SKM-1 treated with dmso at 0.1 percent for 144 hours (cell line): Measurements from ENCODE around the gene HIVEP3.
A peak's percentile ranks its signal among the peaks of the same experiment; 100 is the strongest.
"Not testable (repeated sequence)": the region's sequence is repeated elsewhere in the genome, so short reads cannot be mapped to it uniquely, and the experiment has no call there.

Experiments used
- DNase-seq: peaks from one replicate; lab custom pipeline; 2025; ENCODE audit not compliant: unreplicated experiment; lab: John Stamatoyannopoulos, UW

The HIVEP3 gene

DNA sequence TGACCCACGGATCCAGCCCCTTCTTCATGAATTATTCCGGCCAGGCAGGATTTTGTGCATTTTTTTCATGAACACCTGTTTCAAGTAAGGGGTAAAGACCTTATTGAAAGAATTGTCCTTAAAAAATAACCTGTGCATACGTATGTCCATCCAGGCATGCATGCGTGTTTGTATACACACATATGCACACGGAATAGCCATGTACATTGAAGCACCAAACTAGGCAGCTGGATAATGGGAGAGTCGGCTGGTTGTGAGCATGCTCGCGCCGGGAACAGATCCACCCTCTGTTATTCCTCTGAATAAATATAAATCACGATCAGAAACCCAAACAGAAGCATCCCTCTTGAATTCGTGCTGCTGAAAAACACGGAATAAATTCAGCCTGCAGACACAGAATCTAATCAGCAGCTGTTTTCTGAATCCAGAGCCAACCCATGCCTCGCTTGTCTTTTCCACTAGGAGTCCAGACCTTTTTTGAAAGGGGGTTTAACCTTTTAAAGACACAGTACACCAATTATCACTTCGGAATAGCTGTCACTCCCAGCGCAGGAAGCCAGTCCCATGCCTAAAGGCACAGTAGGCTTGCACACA is at the start of gene HIVEP3:
Gene HIVEP3, minus strand, starts transcription at position 473 of the 594 bp plus-strand sequence.
- peak; percentile 55 for DNase-seq

DNA sequence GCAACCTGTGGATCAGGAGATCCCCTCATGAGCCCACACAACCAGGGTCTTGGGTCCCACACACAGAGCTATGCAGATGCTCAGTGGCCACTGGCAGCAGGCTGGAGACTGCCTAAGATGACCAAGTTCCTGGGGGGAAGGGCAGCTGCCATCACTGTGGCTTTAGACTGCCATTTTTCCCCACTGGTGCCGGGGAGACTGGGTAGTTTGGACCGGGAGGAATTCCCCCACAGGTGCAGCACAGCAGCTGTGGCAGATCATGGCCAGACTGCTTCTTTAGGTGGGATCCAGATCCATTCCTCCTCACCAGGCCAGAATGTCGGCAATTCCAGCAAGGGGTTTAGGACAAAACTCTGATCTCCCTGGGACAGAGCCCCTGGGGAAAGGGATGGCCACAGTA is 45.7 kb upstream of the HIVEP3 start:
- DNase-seq: no peak

- no peak for DNase-seq
Measured at GRCh38 chr1:41963636-41964035, 44.9 kb upstream of the HIVEP3 start.

- DNase-seq: no peak
Measured at GRCh38 chr1:41958015-41958673, 39.4 kb upstream of the HIVEP3 start.

GRCh38 chr1:41957568-41957967 is 38.8 kb upstream of the HIVEP3 start:
- DNase-seq: no peak

DNA sequence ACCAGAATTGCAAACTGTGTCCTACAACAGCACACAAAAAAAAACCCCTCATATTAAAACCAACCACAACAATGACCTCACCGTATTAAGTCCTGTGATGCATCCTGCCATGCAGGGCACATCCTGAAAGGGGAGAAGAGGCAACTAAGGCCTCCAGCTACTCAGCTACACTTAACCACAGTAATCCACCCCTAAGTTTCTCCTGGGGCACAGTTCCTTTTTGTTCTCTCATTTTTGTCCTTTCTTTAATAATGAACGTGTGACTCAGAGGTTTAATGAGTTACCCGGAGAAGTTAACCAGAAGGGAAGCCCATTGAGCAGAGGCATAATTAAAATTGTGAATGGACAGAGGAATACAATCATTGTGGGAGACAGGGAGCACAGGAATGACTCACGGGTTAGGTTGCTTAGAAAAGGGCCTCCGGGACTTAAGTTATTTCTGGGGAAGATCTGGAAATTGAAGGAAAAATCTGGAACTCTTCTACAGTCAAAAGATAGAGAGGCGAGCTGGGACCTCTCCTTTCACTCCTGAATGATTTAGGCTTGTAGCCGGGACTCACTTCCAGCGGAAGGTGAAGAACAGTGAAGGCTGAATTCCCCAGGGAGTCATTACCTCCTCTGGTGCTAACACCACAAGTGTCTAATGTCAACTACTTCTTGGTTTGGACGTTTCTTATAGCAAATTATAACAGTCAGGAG is 36.9 kb upstream of the HIVEP3 start:
- DNase-seq: no peak

DNA sequence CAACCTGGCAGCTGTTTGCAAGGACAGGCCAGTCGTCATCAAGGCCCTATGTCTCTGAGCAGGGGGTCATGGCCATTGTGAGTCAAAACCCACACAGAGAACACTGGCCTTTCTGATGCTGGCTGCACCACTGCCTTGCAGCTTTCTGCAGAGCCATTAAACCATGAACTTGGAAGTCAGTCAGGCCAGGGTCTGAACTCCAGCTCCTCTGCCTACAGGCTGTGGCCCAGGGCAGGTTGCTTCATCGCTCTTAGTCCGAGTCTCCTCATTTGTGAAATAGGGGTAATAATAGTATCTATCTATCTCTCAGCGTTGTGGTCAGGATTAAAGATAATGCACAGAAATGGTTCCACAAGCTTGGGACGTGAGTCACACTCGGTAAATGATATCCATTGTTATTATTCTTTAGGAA is 35.8 kb upstream of the HIVEP3 start:
- no peak for DNase-seq

GRCh38 chr1:41953291-41953690 is 34.6 kb upstream of the HIVEP3 start:
- DNase-seq: no peak

DNA sequence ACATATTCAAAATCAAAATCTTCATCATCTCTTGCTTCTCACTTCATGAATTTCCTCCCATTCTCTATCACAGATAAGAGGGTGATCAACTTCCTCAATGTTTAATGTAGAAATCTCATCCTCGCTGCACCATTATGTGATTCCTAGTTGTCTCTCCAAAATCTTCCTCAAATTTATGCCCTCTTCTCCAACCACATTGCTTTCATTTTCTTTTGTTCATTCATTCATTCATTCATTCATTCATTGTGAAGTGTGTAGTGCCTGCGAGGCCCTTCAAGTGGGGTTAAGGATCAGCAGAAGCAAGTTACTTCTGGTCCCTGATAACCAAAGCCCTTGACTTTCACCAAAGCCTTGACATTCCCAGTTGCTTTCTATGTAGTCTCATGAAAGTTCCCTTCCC is 33.5 kb upstream of the HIVEP3 start:
- DNase-seq: no peak

DNA sequence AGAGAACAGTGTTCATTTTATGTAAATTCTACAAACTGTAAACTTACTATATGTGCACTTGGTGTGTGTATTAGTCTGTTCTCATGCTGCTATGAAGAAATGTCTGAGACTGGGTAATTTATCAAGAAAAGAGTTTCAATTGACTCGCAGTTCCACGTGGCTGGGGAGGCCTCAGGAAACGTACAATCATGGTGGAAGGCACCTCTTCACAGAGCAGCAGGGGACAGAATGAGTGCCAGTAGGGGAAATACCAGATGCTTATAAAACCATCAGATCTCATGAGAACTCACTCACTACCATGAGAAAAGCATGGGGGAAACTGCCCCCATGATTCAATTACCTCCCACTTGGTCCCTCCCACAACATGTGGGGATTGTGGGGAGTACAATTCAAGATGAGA is 32.8 kb upstream of the HIVEP3 start:
- DNase-seq: not testable (repeated sequence)

- DNase-seq: no peak
Measured at GRCh38 chr1:41950820-41951219, 32.1 kb upstream of the HIVEP3 start.

DNA sequence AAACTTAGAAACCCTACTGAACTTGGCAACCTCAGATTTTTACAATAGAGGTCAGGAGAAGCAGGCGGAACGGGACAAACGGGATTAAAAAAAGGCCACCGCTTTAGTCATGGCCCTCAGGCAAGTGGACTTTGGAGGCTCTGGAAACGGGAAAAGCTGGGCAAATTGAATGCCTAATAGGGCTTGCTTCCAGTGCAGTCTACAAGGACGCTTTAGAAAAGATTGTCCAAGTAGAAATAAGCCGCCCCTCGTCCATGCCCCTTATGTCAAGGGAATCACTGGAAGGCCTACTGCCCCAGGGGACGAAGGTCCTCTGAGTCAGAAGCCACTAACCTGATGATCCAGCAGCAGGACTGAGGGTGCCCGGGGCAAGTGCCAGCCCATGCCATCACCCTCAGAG is 27.2 kb upstream of the HIVEP3 start:
- DNase-seq: not testable (repeated sequence)

DNA sequence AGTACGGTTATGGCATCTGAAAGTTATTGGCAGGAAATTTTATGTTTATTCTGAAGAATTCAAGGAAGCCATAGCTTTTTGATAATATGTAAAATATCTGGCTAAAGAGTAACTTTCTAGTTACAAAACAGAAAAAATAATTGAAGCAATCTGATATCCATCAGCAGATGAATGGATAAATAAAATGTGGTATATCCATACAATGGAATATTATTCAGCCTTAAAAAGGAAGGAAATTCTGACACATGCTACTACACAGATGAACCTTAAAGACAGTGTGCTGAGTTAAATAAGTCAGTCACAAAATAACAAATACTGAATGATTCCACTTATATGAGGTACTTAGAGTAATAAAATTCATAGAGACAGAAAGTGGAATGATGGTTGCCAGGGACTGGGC is 25.0 kb upstream of the HIVEP3 start:
- no peak for DNase-seq

- no peak for DNase-seq
Measured at GRCh38 chr1:41942278-41942677, 23.6 kb upstream of the HIVEP3 start.

DNA sequence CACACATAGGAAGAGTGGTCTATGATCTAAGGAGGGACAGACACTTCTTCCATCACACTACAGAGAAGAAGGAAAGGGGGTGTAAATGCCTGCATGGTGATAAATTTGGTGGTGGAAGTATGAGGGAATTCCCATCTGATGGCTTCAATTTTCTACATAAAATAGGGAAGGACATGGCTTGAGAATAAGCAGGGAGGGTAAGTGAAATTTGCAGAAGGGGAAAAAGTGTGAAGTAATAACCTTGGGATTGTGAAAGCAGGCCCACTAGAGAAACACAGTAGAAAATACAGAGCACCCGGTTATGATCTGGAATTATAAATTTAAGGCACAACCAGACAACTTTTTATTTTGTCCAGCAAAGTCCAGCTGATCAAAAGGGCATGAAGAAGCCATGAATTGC is 22.7 kb upstream of the HIVEP3 start:
- peak; percentile 34 for DNase-seq

DNA sequence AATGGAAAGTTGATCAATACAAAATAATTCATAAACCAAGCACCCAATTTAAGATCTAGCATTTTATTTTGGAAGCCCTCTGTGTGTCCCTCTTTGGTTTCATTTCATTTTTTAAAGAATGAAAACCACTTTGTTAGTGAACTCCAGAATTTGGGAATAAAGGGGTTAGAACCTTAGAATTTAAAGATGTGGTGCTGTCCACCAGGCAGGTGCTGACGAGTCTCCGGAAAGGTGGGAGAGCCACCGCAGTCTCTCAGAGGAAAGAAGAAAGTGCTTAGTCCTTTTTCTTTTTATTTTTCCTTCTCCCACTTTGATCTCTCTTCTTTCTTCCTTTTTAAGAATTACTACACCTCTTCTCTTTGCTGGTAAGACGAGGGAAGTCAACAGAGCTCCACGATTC is 20.5 kb upstream of the HIVEP3 start:
- DNase-seq: no peak

DNA sequence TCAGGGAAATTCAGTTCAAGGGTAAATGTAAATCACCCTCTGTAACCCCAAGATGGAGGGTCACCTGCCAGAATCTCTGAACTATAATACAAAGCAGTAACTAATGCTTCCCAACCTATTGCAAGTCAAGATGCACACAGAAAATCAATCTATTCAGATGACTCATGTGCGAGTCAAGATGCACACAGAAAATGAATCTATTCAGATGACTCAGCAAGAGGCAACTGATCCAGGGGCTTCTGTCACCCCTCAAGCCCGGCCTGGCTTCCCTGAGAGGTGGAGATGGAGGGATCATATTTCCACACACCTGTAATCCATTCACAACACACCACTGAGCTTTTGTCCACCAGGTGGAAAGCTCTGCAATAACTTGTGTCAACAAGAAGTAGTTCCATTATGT is 17.4 kb upstream of the HIVEP3 start:
- no peak for DNase-seq

- DNase-seq: no peak
Measured at GRCh38 chr1:41935226-41935625, 16.5 kb upstream of the HIVEP3 start.

DNA sequence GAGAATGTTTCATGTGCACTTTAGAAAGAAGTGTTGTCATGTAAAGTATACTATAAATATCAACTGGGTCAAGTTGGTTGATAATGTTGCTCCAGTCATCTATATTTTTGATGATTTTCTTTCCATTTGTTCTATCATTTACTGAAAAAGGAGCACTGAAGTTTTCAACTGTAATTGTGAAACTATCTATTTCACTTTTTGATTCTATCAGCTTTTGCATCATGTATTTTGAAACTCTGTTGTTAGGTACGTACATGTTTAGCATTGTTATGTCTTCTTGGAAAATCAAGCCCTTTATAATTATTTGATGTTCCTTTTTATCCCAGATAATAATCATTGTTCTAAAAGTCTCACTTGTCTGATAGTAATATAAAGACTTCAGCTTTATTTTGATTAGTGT is 14.4 kb upstream of the HIVEP3 start:
- DNase-seq: no peak

DNA sequence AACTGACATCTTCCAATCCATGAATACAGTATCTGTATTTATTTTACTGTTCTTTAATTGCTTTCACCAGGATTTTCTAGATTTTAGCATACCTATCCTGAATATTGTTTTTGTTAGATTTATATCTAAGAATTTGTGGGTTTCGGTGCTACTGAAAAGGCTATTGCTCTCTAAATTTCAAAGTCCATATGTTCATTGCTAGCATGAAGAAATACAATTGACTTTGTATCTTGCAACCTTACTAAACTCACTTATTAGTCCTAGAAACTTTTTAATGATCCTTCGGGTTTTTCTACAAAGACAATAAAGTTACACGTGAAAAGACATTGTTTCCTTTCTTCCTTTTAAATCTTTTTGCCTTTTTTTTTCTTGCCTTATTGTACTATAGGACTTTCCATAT is 12.9 kb upstream of the HIVEP3 start:
- no peak for DNase-seq

- no peak for DNase-seq
Measured at GRCh38 chr1:41927118-41927517, 8.4 kb upstream of the HIVEP3 start.

GRCh38 chr1:41925712-41926111 is 7.0 kb upstream of the HIVEP3 start:
- no peak for DNase-seq
